ENCODE data around the gene GPR15LG.

The GPR15LG gene

DNA sequence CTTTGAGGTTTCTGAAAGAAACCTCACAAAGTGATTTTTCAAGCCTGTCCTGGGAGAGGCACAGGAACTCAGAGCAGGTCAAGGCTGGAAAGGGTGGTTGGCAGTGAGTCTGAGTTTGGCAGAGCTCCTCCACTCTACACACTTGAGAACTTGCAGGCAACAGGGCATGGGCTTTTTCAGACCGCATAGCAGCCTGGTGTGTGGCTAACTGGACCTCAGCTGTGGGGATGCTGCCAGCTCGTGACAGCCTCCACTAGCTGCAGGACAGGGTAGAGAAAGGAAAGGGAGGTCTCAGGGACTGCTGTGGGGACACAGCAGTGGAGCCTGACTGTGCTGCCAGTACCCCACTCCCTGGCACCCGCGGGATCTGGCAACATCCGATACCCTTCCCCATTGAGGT lies 23.3 kb downstream of the GPR15LG start:
- no peak for ATAC-seq
- no peak for TF ChIP-seq ISL1 (CRISPR knock-in tag; IDR thresholded peaks at IDR 0.05)
- TF ChIP-seq, protein P1, sequence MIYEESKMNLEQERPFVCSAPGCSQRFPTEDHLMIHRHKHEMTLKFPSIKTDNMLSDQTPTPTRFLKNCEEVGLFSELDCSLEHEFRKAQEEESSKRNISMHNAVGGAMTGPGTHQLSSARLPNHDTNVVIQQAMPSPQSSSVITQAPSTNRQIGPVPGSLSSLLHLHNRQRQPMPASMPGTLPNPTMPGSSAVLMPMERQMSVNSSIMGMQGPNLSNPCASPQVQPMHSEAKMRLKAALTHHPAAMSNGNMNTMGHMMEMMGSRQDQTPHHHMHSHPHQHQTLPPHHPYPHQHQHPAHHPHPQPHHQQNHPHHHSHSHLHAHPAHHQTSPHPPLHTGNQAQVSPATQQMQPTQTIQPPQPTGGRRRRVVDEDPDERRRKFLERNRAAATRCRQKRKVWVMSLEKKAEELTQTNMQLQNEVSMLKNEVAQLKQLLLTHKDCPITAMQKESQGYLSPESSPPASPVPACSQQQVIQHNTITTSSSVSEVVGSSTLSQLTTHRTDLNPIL (CRISPR knock-in tag; IDR thresholded peaks at IDR 0.05; ENCODE audit: low read depth), result no peak
- no peak for TF ChIP-seq ESRRG (CRISPR knock-in tag; IDR thresholded peaks at IDR 0.05)
- TF ChIP-seq TSHZ2 (CRISPR knock-in tag; IDR thresholded peaks at IDR 0.05), result no peak
- TF ChIP-seq, protein P2, sequence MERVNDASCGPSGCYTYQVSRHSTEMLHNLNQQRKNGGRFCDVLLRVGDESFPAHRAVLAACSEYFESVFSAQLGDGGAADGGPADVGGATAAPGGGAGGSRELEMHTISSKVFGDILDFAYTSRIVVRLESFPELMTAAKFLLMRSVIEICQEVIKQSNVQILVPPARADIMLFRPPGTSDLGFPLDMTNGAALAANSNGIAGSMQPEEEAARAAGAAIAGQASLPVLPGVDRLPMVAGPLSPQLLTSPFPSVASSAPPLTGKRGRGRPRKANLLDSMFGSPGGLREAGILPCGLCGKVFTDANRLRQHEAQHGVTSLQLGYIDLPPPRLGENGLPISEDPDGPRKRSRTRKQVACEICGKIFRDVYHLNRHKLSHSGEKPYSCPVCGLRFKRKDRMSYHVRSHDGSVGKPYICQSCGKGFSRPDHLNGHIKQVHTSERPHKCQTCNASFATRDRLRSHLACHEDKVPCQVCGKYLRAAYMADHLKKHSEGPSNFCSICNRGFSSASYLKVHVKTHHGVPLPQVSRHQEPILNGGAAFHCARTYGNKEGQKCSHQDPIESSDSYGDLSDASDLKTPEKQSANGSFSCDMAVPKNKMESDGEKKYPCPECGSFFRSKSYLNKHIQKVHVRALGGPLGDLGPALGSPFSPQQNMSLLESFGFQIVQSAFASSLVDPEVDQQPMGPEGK (CRISPR knock-in tag; IDR thresholded peaks at IDR 0.05; ENCODE audit: borderline replicate concordance), result no peak

- TF ChIP-seq ARNTL (CRISPR knock-in tag; IDR thresholded peaks at IDR 0.05; ENCODE audit: borderline replicate concordance, low read depth) (no peak), BACH2 (CRISPR knock-in tag; IDR thresholded peaks at IDR 0.05; ENCODE audit: borderline replicate concordance) (no peak), TOX (CRISPR knock-in tag; IDR thresholded peaks at IDR 0.05; ENCODE audit: borderline replicate concordance) (no peak), ZC3H10 (CRISPR knock-in tag; IDR thresholded peaks at IDR 0.05) (no peak), ZNF70 (CRISPR knock-in tag; IDR thresholded peaks at IDR 0.05) (no peak), ZFP30 (CRISPR knock-in tag; IDR thresholded peaks at IDR 0.05) (no peak), ZNF565 (CRISPR knock-in tag; conservative IDR thresholded peaks at IDR 0.05; ENCODE audit: low read depth) (no peak), TCF4 (CRISPR knock-in tag; IDR thresholded peaks at IDR 0.05; ENCODE audit: borderline replicate concordance) (no peak), PPARA (CRISPR knock-in tag; IDR thresholded peaks at IDR 0.05; ENCODE audit: borderline replicate concordance) (no peak), SNAI2 (CRISPR knock-in tag; IDR thresholded peaks at IDR 0.05) (no peak), ZNF8 (CRISPR knock-in tag; IDR thresholded peaks at IDR 0.05) (no peak), TSHZ2 (CRISPR knock-in tag; IDR thresholded peaks at IDR 0.05) (no peak), CSDC2 (CRISPR knock-in tag; IDR thresholded peaks at IDR 0.05) (no peak), RARB (CRISPR knock-in tag; IDR thresholded peaks at IDR 0.05) (no peak), OSR1 (CRISPR knock-in tag; IDR thresholded peaks at IDR 0.05) (no peak), ESRRG (CRISPR knock-in tag; IDR thresholded peaks at IDR 0.05) (no peak)
- TF ChIP-seq, protein P3, sequence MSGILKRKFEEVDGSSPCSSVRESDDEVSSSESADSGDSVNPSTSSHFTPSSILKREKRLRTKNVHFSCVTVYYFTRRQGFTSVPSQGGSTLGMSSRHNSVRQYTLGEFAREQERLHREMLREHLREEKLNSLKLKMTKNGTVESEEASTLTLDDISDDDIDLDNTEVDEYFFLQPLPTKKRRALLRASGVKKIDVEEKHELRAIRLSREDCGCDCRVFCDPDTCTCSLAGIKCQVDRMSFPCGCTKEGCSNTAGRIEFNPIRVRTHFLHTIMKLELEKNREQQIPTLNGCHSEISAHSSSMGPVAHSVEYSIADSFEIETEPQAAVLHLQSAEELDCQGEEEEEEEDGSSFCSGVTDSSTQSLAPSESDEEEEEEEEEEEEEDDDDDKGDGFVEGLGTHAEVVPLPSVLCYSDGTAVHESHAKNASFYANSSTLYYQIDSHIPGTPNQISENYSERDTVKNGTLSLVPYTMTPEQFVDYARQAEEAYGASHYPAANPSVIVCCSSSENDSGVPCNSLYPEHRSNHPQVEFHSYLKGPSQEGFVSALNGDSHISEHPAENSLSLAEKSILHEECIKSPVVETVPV (CRISPR knock-in tag; IDR thresholded peaks at IDR 0.05), result no peak
- TF ChIP-seq, protein P1 (CRISPR knock-in tag; IDR thresholded peaks at IDR 0.05; ENCODE audit: low read depth), result no peak
- TF ChIP-seq, protein P2 (CRISPR knock-in tag; IDR thresholded peaks at IDR 0.05; ENCODE audit: borderline replicate concordance), result no peak
- ATAC-seq, result no peak
Measured at GRCh38 chr10:84197643-84198042, 24.0 kb downstream of the GPR15LG start.

All from SK-N-SH treated with all-trans-retinoic acid at 6 μM for 48 hours (cell line).